Measurements from ENCODE around the gene KRR1.

- TF ChIP-seq, protein P1, sequence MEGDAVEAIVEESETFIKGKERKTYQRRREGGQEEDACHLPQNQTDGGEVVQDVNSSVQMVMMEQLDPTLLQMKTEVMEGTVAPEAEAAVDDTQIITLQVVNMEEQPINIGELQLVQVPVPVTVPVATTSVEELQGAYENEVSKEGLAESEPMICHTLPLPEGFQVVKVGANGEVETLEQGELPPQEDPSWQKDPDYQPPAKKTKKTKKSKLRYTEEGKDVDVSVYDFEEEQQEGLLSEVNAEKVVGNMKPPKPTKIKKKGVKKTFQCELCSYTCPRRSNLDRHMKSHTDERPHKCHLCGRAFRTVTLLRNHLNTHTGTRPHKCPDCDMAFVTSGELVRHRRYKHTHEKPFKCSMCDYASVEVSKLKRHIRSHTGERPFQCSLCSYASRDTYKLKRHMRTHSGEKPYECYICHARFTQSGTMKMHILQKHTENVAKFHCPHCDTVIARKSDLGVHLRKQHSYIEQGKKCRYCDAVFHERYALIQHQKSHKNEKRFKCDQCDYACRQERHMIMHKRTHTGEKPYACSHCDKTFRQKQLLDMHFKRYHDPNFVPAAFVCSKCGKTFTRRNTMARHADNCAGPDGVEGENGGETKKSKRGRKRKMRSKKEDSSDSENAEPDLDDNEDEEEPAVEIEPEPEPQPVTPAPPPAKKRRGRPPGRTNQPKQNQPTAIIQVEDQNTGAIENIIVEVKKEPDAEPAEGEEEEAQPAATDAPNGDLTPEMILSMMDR (IDR thresholded peaks at IDR 0.05), result no peak
- TF ChIP-seq ESRRA (IDR thresholded peaks at IDR 0.05; ENCODE audit: borderline replicate concordance, low read length) (no peak), TP53 (CRISPR knock-in tag; IDR thresholded peaks at IDR 0.05) (no peak), KDM1A (IDR thresholded peaks at IDR 0.05; ENCODE audit: low read depth) (no peak), POLR2A (IDR thresholded peaks at IDR 0.05; ENCODE audit: low read length) (no peak), MAX (IDR thresholded peaks at IDR 0.05) (no peak), CBX2 (IDR thresholded peaks at IDR 0.05; ENCODE audit: borderline replicate concordance, low read depth) (no peak), MAZ (IDR thresholded peaks at IDR 0.05; ENCODE audit: borderline replicate concordance, low read depth, low read length) (no peak), NR3C1 (IDR thresholded peaks at IDR 0.05) (no peak)
- TF ChIP-seq, protein P2, sequence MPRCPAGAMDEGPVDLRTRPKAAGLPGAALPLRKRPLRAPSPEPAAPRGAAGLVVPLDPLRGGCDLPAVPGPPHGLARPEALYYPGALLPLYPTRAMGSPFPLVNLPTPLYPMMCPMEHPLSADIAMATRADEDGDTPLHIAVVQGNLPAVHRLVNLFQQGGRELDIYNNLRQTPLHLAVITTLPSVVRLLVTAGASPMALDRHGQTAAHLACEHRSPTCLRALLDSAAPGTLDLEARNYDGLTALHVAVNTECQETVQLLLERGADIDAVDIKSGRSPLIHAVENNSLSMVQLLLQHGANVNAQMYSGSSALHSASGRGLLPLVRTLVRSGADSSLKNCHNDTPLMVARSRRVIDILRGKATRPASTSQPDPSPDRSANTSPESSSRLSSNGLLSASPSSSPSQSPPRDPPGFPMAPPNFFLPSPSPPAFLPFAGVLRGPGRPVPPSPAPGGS (IDR thresholded peaks at IDR 0.05), result 0 out of 3 replicates have a peak, but pooled peaks have one; percentile 2
- TF ChIP-seq, protein P3, sequence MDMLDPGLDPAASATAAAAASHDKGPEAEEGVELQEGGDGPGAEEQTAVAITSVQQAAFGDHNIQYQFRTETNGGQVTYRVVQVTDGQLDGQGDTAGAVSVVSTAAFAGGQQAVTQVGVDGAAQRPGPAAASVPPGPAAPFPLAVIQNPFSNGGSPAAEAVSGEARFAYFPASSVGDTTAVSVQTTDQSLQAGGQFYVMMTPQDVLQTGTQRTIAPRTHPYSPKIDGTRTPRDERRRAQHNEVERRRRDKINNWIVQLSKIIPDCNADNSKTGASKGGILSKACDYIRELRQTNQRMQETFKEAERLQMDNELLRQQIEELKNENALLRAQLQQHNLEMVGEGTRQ (IDR thresholded peaks at IDR 0.05), result no peak
Measured at GRCh38 chr12:75481013-75481705, 30.2 kb downstream of the KRR1 start.

Data from A549 (cell line).